H1 (cell line): ENCODE measurements around the gene PPCDC. TPM values are rescaled to one million over a fixed set of nuclear protein-coding genes. Genes with fewer than 3 reads are reported as not detected.
"Not testable (repeated sequence)": the region's sequence is repeated elsewhere in the genome, so short reads cannot be mapped to it uniquely, and the experiment has no call there.

Source experiments
- CTCF ChIA-PET: fragments of 300-600 bp; sonication (Branson Sonifier 250); formaldehyde crosslinking; loops from one replicate; lab custom pipeline; 2021; ENCODE audit not compliant: partially characterized antibody; lab: Charles Lee
- POLR2A ChIA-PET: fragments of 300-600 bp; sonication (Branson Sonifier 250); formaldehyde crosslinking; loops from one replicate; lab custom pipeline; 2021; ENCODE audit warnings: inconsistent platforms; ENCODE audit not compliant: partially characterized antibody; lab: Charles Lee
- DNase-seq, 2 experiments: peaks; one replicate each; pipeline versions ENCODE4 v3.0.0 to v3.0.0-alpha.2; 2010 to 2022; ENCODE audit warnings: low spot score in 2 of 2, low read depth in 1 of 2, mixed read lengths in 1 of 2
- FAIRE-seq: peaks from 2 replicates; lab custom pipeline; 2011; peaks lifted over from hg19 to GRCh38; lab: Jason Lieb, UNC
- H2AFZ ChIP-seq: 2 replicates; pipeline ENCODE4 v1.8.1; 2012; ENCODE audit warnings: low read length, inconsistent platforms
- H2AK5ac ChIP-seq: 2 replicates; pipeline ENCODE4 v1.6.1; 2013; ENCODE audit warnings: low read depth, low read length
- H2BK120ac ChIP-seq: replicated peaks from 2 replicates; pipeline ENCODE3; 2013; ENCODE audit warnings: low read depth, low read length, inconsistent platforms
- H2BK12ac ChIP-seq: 2 replicates; pipeline ENCODE4 v1.6.1; 2013; ENCODE audit warnings: low read depth, low read length
- H2BK15ac ChIP-seq: 2 replicates; pipeline ENCODE4 v1.6.1; 2013; ENCODE audit warnings: low read length
- H2BK20ac ChIP-seq: 2 replicates; pipeline ENCODE4 v1.6.1; 2013; ENCODE audit warnings: low read length
- H2BK5ac ChIP-seq: 2 replicates; pipeline ENCODE4 v1.6.1; 2013; ENCODE audit warnings: low read depth, low read length
- H3K14ac ChIP-seq: 2 replicates; pipeline ENCODE4 v1.6.1; 2013; ENCODE audit warnings: inconsistent platforms; ENCODE audit not compliant: insufficient read length
- H3K18ac ChIP-seq: 2 replicates; pipeline ENCODE4 v1.6.1; 2013; ENCODE audit warnings: low read length; ENCODE audit errors: extremely low read depth
- H3K23ac ChIP-seq: 2 replicates; pipeline ENCODE4 v1.6.1; 2013; ENCODE audit warnings: inconsistent platforms; ENCODE audit not compliant: insufficient read length
- H3K23me2 ChIP-seq: 2 replicates; pipeline ENCODE4 v1.6.1; 2013; ENCODE audit warnings: low read depth, low read length
- H3K27ac ChIP-seq: 2 replicates; pipeline ENCODE4 v1.6.1; 2011; ENCODE audit warnings: low read depth, low read length, inconsistent platforms
- H3K27me3 ChIP-seq, 4 experiments: replicated peaks in 1 of 4; 1 replicate in 1 of 4; 2 replicates in 3 of 4; pipeline versions ENCODE4 v1.6.1 to v1.8.1; 2011 to 2013; ENCODE audit warnings: low read length in 3 of 4, mild to moderate bottlenecking in 3 of 4, inconsistent platforms in 2 of 4, mixed read lengths in 2 of 4, moderate library complexity in 1 of 4; ENCODE audit not compliant: control insufficient read depth in 3 of 4, insufficient read depth in 3 of 4; ENCODE audit errors: extremely low read depth in 1 of 4
- H3K36me3 ChIP-seq, 4 experiments: 2 replicates each; pipeline versions ENCODE4 v1.6.1 to v1.8.1; 2011 to 2013; ENCODE audit warnings: mild to moderate bottlenecking in 4 of 4, low read length in 3 of 4, moderate library complexity in 2 of 4, control low read depth in 1 of 4, inconsistent platforms in 1 of 4; ENCODE audit not compliant: insufficient read depth in 4 of 4, control insufficient read depth in 2 of 4
- H3K4ac ChIP-seq: replicated peaks from 2 replicates; pipeline ENCODE3; 2013; ENCODE audit warnings: low read length, low read depth, mixed read lengths, inconsistent platforms; ENCODE audit not compliant: insufficient read length
- H3K4me1 ChIP-seq, 4 experiments: replicated peaks in 1 of 4; 1 replicate in 1 of 4; 2 replicates in 3 of 4; pipeline versions ENCODE4 v1.6.1 to v1.8.1; 2011 to 2013; ENCODE audit warnings: low read length in 3 of 4, inconsistent platforms in 2 of 4, mixed read lengths in 1 of 4; ENCODE audit not compliant: insufficient read depth in 4 of 4, control insufficient read depth in 3 of 4
- H3K4me2 ChIP-seq, 2 experiments: 2 replicates each; pipeline versions ENCODE4 v1.6.1 to v1.8.1; 2011 to 2013; ENCODE audit warnings: low read depth in 2 of 2, low read length in 2 of 2, control low read depth in 1 of 2, inconsistent platforms in 1 of 2, mild to moderate bottlenecking in 1 of 2; ENCODE audit not compliant: insufficient read depth in 1 of 2
- H3K4me3 ChIP-seq, 4 experiments: fragments of 200-600, 300-600 bp in 1 of 4; sonication (generic), shearing (Covaris generic), sonication (Bioruptor Twin) in 1 of 4; 2 replicates each; pipeline versions ENCODE4 v1.5.1 to v1.8.1; 2011 to 2016; ENCODE audit warnings: low read length in 4 of 4, low read depth in 3 of 4, control low read depth in 2 of 4, inconsistent platforms in 2 of 4, mild to moderate bottlenecking in 2 of 4, mixed read lengths in 1 of 4, moderate library complexity in 1 of 4; ENCODE audit not compliant: insufficient read depth in 2 of 4; ENCODE audit errors: extremely low read depth in 1 of 4
- H3K56ac ChIP-seq: replicated peaks from 2 replicates; pipeline ENCODE3; 2013; ENCODE audit warnings: low read depth, mild to moderate bottlenecking, mixed read lengths, low read length, inconsistent platforms; ENCODE audit not compliant: insufficient read length
- H3K79me1 ChIP-seq: 2 replicates; pipeline ENCODE4 v1.6.1; 2013; ENCODE audit warnings: low read depth, low read length, control low read depth
- H3K79me2 ChIP-seq, 2 experiments: 2 replicates each; pipeline versions ENCODE4 v1.6.1 to v1.8.1; 2012 to 2013; ENCODE audit warnings: low read length in 2 of 2, mild to moderate bottlenecking in 2 of 2, inconsistent platforms in 1 of 2; ENCODE audit not compliant: insufficient read depth in 2 of 2, control insufficient read depth in 1 of 2
- H3K9ac ChIP-seq, 4 experiments: replicated peaks in 1 of 4; 1 replicate in 1 of 4; 2 replicates in 3 of 4; pipeline versions ENCODE4 v1.6.1 to v1.8.1; 2011 to 2013; ENCODE audit warnings: low read depth in 3 of 4, low read length in 3 of 4, control low read depth in 2 of 4, mild to moderate bottlenecking in 2 of 4, moderate library complexity in 2 of 4, inconsistent platforms in 1 of 4; ENCODE audit errors: extremely low read depth in 1 of 4
- H3K9me3 ChIP-seq, 2 experiments: 2 replicates each; pipeline versions ENCODE4 v1.6.1 to v1.8.1; 2012 to 2013; ENCODE audit warnings: mild to moderate bottlenecking in 2 of 2, moderate library complexity in 2 of 2, control low read depth in 1 of 2, inconsistent platforms in 1 of 2, low read depth in 1 of 2, low read length in 1 of 2, mixed read lengths in 1 of 2; ENCODE audit not compliant: insufficient read depth in 2 of 2
- H4K20me1 ChIP-seq, 2 experiments: replicated peaks in 1 of 2; 2 replicates each; pipeline versions ENCODE3 to v1.8.1; 2011 to 2013; ENCODE audit warnings: inconsistent platforms in 2 of 2, low read length in 2 of 2, mild to moderate bottlenecking in 1 of 2; ENCODE audit not compliant: insufficient read depth in 2 of 2, control insufficient read depth in 1 of 2
- H4K5ac ChIP-seq: 2 replicates; pipeline ENCODE4 v1.6.1; 2013; ENCODE audit warnings: low read length, low read depth, mixed read lengths, inconsistent platforms; ENCODE audit not compliant: insufficient read length
- H4K8ac ChIP-seq: 2 replicates; pipeline ENCODE4 v1.8.0; 2013; ENCODE audit warnings: mild to moderate bottlenecking, moderate library complexity, low read length, inconsistent platforms; ENCODE audit not compliant: insufficient read depth; ENCODE audit errors: extremely low read depth
- H4K91ac ChIP-seq: replicated peaks from 2 replicates; pipeline ENCODE3; 2013; ENCODE audit warnings: low read length, mixed read lengths, inconsistent platforms; ENCODE audit not compliant: insufficient read length
- CREB1 ChIP-seq: IDR thresholded peaks from 2 replicates; pipeline ENCODE4 v1.6.1; 2012; ENCODE audit warnings: inconsistent platforms
- ZNF274 ChIP-seq: IDR thresholded peaks from 2 replicates; pipeline ENCODE4 v1.7.0; 2012; ENCODE audit warnings: low read length, borderline replicate concordance; ENCODE audit errors: extremely low read depth
- whole genome bisulfite sequencing, 2 experiments: shearing (Covaris generic) in 1 of 2; methylation state at CpG; one replicate each; pipeline versions ENCODE4 v1.1.6 to v1.1.7; 2013 to 2015; ENCODE audit warnings: low lambda C conversion rate in 2 of 2, mixed read lengths in 2 of 2, inconsistent platforms in 1 of 2, low coverage in 1 of 2, missing lambda C conversion rate in 1 of 2; ENCODE audit not compliant: insufficient replicate concordance in 2 of 2, insufficient coverage in 1 of 2, insufficient read length in 1 of 2; ENCODE audit errors: extremely low coverage in 1 of 2, missing lambda C conversion rate in 1 of 2; 5-methylcytosine and 5-hydroxymethylcytosine counted together
- polyA plus RNA-seq, 7 experiments: library from polyadenylated mRNA; depleted of rRNA in 3 of 7; stranded (reverse) in 5 of 7; unstranded in 2 of 7; fragments of >200 nt in 5 of 7; fragments of 200-250 nt in 2 of 7; gene quantifications; 1 replicate in 5 of 7; 2 replicates in 1 of 7; 4 replicates in 1 of 7; pipeline versions ENCODE4 v1.2.1 to v1.2.3, GENCODE V29; 2011 to 2013; ENCODE audit warnings: missing spikeins in 2 of 7, mixed read lengths in 2 of 7
- total RNA-seq: library from RNA; stranded (reverse); fragmentation: NEBNext Ultra II Directional; extraction: Animal tissue kit (Norgen Biotek cat#: 25700); gene quantifications from 2 replicates; pipeline ENCODE4 v1.2.1, GENCODE V29; 2021

PPCDC gene
- total and polyA plus RNA-seq, 2 of the 8 experiments (the other 6 are each of a cell fraction or from before 2014, with no cell fraction given), result 11.3 to 29.7 TPM

DNA sequence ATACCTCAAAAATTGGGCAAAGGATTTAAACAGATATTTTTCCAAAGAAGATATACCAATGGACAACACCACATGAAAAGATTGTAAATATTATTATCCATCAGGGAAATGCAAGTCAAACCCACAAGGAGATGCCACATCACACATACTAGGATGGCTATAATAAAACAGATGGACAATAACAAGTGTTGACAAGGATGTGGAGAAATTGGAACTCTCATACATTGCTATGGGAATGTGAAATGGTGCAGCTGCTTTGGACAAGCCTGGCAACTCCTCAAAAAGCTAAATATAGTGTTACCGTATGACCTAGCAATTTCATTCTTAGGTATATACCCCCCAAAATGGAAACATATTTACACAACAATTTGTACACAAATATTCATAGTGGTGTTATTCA, 59.3 kb downstream of the PPCDC start:
- H4K5ac ChIP-seq, result no peak overlapping the region
- H3K27me3 ChIP-seq, result no peaks in the 10 kb centered on the region
- no peaks in the 10 kb centered on the region for H3K36me3 ChIP-seq
- H2AK5ac ChIP-seq, result no peak overlapping the region
- H2BK5ac ChIP-seq, result no peak overlapping the region
- no peak overlapping the region for H3K4me3 ChIP-seq
- no peaks in the 10 kb centered on the region for H3K79me1 ChIP-seq
- H3K4me2 ChIP-seq, result no peak overlapping the region
- no peaks in the 10 kb centered on the region for H3K79me2 ChIP-seq
- no peaks in the 10 kb centered on the region for H3K23me2 ChIP-seq
- FAIRE-seq (no peak), DNase-seq (no peak)
- no peak overlapping the region for H3K4ac ChIP-seq
- no peak overlapping the region for H3K14ac ChIP-seq
- 89% methylated on average over 1 of the region's 1 CpG; no CpG with 5 or more reads in 1 of the 2 experiments for WGBS, 2 experiments
- no peaks in the 10 kb centered on the region for H4K20me1 ChIP-seq
- no peak overlapping the region for H3K27ac ChIP-seq
- no peak overlapping the region for H4K91ac ChIP-seq
- no peak overlapping the region for H4K8ac ChIP-seq
- H2AFZ ChIP-seq, result no peak overlapping the region
- no peak for TF ChIP-seq CREB1
- TF ChIP-seq ZNF274, result no peak
- H2BK120ac ChIP-seq, result no peak overlapping the region
- H2BK20ac ChIP-seq, result no peak overlapping the region
- no peak overlapping the region for H3K23ac ChIP-seq
- ChIA-PET CTCF (interaction anchor here (1.4 kb wide), 1 partner anchor 49 kb away, joined by 4 read pairs; no protein-coding TSS in a partner anchor), POLR2A (interaction anchor here (0.9 kb wide), 1 partner anchor 15 kb away, joined by 3 read pairs; no protein-coding TSS in a partner anchor)
- H3K4me1 ChIP-seq, result no peaks in the 10 kb centered on the region
- no peaks in the 10 kb centered on the region for H3K9me3 ChIP-seq
- H2BK12ac ChIP-seq, result no peak overlapping the region
- H3K56ac ChIP-seq, result no peak overlapping the region
- no peak overlapping the region for H3K9ac ChIP-seq
- H2BK15ac ChIP-seq, result no peak overlapping the region
- no peak overlapping the region for H3K18ac ChIP-seq

DNA sequence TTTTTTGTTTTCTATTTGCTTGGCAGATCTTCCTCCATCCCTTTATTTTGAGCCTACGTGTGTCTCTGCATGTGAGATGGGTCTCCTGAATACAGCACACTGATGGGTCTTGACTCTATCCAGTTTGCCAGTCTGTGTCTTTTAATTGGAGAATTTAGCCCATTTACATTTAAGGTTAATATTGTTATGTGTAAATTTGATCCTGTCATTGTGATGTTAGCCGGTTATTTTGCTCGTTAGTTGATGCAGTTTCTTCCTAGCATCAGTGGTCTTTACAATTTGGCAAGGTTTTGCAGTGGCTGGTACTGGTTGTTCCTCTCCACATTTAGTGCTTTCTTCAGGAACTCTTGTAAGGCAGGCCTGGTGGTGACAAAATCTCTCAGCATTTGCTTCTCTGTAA, 62.3 kb downstream of the PPCDC start:
- FAIRE-seq, H3K56ac ChIP-seq, H3K36me3 ChIP-seq: not testable (repeated sequence)

More for the DNA sequence above, 62.3 kb downstream of the PPCDC start:
- H4K20me1 ChIP-seq, H4K5ac ChIP-seq, H3K9ac ChIP-seq, H3K27ac ChIP-seq, H3K14ac ChIP-seq, H2AK5ac ChIP-seq, CTCF ChIA-PET, H3K4ac ChIP-seq, H2BK5ac ChIP-seq, H3K18ac ChIP-seq, POLR2A ChIA-PET, H3K4me3 ChIP-seq, H3K23me2 ChIP-seq, H3K79me1 ChIP-seq, DNase-seq, H3K4me1 ChIP-seq, H2BK20ac ChIP-seq, H2AFZ ChIP-seq, H3K9me3 ChIP-seq, H3K27me3 ChIP-seq, H3K4me2 ChIP-seq, H4K8ac ChIP-seq, H2BK12ac ChIP-seq, H3K23ac ChIP-seq, H3K79me2 ChIP-seq, H4K91ac ChIP-seq, H2BK120ac ChIP-seq, H2BK15ac ChIP-seq: not testable (repeated sequence)
- WGBS, 2 experiments, result 96% methylated on average over 3 of the region's 3 CpGs; no CpG with 5 or more reads in 1 of the 2 experiments
